ENCODE data around the gene KCNJ5. TPM values are rescaled to one million over a fixed set of nuclear protein-coding genes. Genes with fewer than 3 reads are reported as not detected.

Gene KCNJ5
- total RNA-seq, 2 experiments from 2014 or later: not detected

- H3K4me3 Mint-ChIP-seq: no peak overlapping the region
- ChIA-PET CTCF (no interaction called here), POLR2A (no interaction called here)
- no peaks in the 10 kb centered on the region for H3K27me3 Mint-ChIP-seq
- no peak overlapping the region for H3K27ac Mint-ChIP-seq
- H3K36me3 Mint-ChIP-seq (ENCODE audit: low read depth): peaks cover 21% of the 10 kb centered on the region
- no peak for DNase-seq
- H3K4me1 Mint-ChIP-seq: peaks cover 55% of the 10 kb centered on the region
- no peaks in the 10 kb centered on the region for H3K9me3 Mint-ChIP-seq
Measured at GRCh38 chr11:128967578-128967977, 76.4 kb downstream of the KCNJ5 start.

GRCh38 chr11:128968916-128969315 lies 77.8 kb downstream of the KCNJ5 start:
- Mint-ChIP-seq H3K9me3 (no peaks in the 10 kb centered on the region), H3K27ac (no peak overlapping the region)

More at GRCh38 chr11:128968916-128969315, 77.8 kb downstream of the KCNJ5 start:
- POLR2A ChIA-PET: no interaction called here
- Mint-ChIP-seq H3K4me3 (no peak overlapping the region), H3K36me3 (ENCODE audit: low read depth) (peaks cover 20% of the 10 kb centered on the region), H3K27me3 (no peaks in the 10 kb centered on the region), H3K4me1 (peaks cover 43% of the 10 kb centered on the region)
- CTCF ChIA-PET: no interaction called here
- no peak for DNase-seq

Other genes with a start within 250 kb of the KCNJ5 start
- 100 to 1,000 TPM; 106 to 134 TPM for gene FLI1, start 197.3 kb upstream of the KCNJ5 start, total RNA-seq
- gene KCNJ1, start 24.1 kb upstream of the KCNJ5 start, total RNA-seq: not detected
- gene TP53AIP1, start 51.5 kb downstream of the KCNJ5 start, total RNA-seq: not detected

Measured in activated CD4-positive, alpha-beta T cell treated with anti-CD3 and anti-CD28 coated beads, Interleukin-2, amount 10 ng/mL, durations not matched to agents 7 days and 5 days (primary cell).